ENCODE data around the gene KRT9. TPM values are rescaled to one million over a fixed set of nuclear protein-coding genes. Genes with fewer than 3 reads are reported as not detected.
"Not testable (repeated sequence)": the region's sequence is repeated elsewhere in the genome, so short reads cannot be mapped to it uniquely, and the experiment has no call there.

KRT9 gene
- total RNA-seq, 1 donor, result not detected

DNA sequence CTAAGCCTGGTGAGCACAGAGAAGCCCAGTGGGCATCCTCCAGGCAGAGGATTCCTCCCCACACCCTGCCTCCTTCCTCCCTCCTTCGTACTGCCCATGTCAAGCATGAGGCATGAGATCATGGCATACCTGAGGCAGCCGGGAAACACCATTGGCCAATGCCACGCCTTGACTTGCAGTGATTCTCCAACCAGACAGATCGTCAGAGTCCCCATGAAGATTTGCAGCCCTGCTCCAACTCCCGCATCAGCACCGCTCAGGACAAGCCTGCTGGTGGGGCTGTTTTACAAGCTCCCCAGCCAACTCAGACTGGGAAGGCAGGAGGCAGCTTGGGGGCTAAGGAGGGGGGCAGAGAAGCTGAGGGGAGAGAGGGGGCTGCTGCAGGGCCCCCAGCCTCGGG is 43.6 kb upstream of the KRT9 start:
- TF ChIP-seq, protein P1, sequence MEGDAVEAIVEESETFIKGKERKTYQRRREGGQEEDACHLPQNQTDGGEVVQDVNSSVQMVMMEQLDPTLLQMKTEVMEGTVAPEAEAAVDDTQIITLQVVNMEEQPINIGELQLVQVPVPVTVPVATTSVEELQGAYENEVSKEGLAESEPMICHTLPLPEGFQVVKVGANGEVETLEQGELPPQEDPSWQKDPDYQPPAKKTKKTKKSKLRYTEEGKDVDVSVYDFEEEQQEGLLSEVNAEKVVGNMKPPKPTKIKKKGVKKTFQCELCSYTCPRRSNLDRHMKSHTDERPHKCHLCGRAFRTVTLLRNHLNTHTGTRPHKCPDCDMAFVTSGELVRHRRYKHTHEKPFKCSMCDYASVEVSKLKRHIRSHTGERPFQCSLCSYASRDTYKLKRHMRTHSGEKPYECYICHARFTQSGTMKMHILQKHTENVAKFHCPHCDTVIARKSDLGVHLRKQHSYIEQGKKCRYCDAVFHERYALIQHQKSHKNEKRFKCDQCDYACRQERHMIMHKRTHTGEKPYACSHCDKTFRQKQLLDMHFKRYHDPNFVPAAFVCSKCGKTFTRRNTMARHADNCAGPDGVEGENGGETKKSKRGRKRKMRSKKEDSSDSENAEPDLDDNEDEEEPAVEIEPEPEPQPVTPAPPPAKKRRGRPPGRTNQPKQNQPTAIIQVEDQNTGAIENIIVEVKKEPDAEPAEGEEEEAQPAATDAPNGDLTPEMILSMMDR (IDR thresholded peaks at IDR 0.05; ENCODE audit: extremely low read depth, low read depth, low read length), result no peak
- DNase-seq (ENCODE audit: insufficient read length, low spot score, missing footprints), result no peak
- no peak overlapping the region for H3K4me3 ChIP-seq (ENCODE audit: insufficient read depth, low read length)
- no peaks in the 10 kb centered on the region for H3K36me3 ChIP-seq (ENCODE audit: insufficient read depth, low read length)
- no peak overlapping the region for H3K4me2 ChIP-seq (ENCODE audit: insufficient read depth, low read length)
- H3K79me2 ChIP-seq (ENCODE audit: insufficient read depth, low read length), result no peaks in the 10 kb centered on the region
- no peaks in the 10 kb centered on the region for H3K9me3 ChIP-seq (ENCODE audit: low read depth, low read length)
- H3K4me1 ChIP-seq (ENCODE audit: insufficient read depth, low read length), result peaks cover 8% of the 10 kb centered on the region
- H2AFZ ChIP-seq (ENCODE audit: low read length), result no peak overlapping the region
- H4K20me1 ChIP-seq (ENCODE audit: insufficient read depth, low read length), result no peaks in the 10 kb centered on the region
- H3K27ac ChIP-seq (ENCODE audit: low read depth, low read length), result no peak overlapping the region
- H3K27me3 ChIP-seq (ENCODE audit: insufficient read depth, low read length), result peaks cover 6% of the 10 kb centered on the region

DNA sequence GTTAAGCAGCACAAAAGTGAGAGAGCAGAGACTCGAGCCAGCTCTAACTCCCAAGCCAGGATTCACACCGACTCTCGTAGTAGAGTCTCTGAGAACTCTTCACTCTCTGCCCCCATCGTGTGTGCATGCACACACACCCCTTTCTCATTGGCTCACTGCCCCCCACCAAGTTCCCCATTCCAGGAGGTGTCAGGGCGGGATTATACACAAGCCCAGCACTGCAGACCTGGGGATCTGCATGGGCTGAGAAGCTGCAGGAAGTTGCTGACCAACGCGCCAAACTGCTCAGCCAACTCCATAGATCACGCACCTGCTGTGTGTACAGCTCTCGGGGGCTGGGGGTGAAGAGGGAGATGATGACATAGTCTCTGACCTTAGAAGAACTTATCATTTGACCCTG is 42.9 kb upstream of the KRT9 start:
- H3K4me1 ChIP-seq (ENCODE audit: insufficient read depth, low read length); H2AFZ ChIP-seq (ENCODE audit: low read length); H3K36me3 ChIP-seq (ENCODE audit: insufficient read depth, low read length); H3K79me2 ChIP-seq (ENCODE audit: insufficient read depth, low read length); H3K27me3 ChIP-seq (ENCODE audit: insufficient read depth, low read length); DNase-seq (ENCODE audit: insufficient read length, low spot score, missing footprints); H3K9me3 ChIP-seq (ENCODE audit: low read depth, low read length); H4K20me1 ChIP-seq (ENCODE audit: insufficient read depth, low read length); H3K4me3 ChIP-seq (ENCODE audit: insufficient read depth, low read length); H3K27ac ChIP-seq (ENCODE audit: low read depth, low read length); H3K4me2 ChIP-seq (ENCODE audit: insufficient read depth, low read length): not testable (repeated sequence)

DNA sequence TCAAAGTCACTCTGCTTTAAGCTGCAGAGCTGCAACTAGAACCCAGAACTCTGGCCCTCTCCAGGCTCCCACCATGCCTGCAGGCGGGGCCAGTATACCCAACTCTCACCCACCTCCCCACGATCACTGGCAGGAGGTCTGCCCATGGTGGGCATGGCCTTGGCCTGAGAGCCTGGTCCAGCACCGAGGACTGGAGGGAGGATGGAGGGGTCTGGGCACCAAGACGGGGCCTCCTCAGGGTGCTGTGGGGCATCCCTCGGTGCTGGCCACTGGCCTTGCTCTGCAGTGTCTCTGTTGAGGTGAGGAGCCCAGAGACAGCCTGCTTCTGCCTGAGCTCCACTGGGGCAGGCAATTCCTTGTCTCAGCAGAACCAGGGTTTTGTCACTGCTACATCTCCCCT is 42.2 kb upstream of the KRT9 start:
- H4K20me1 ChIP-seq (ENCODE audit: insufficient read depth, low read length), result no peaks in the 10 kb centered on the region
- no peak for DNase-seq (ENCODE audit: insufficient read length, low spot score, missing footprints)
- peaks cover 8% of the 10 kb centered on the region for H3K4me1 ChIP-seq (ENCODE audit: insufficient read depth, low read length)
- no peaks in the 10 kb centered on the region for H3K9me3 ChIP-seq (ENCODE audit: low read depth, low read length)
- no peak overlapping the region for H3K4me3 ChIP-seq (ENCODE audit: insufficient read depth, low read length)
- H3K27me3 ChIP-seq (ENCODE audit: insufficient read depth, low read length), result peaks cover 6% of the 10 kb centered on the region
- no peaks in the 10 kb centered on the region for H3K79me2 ChIP-seq (ENCODE audit: insufficient read depth, low read length)
- H3K4me2 ChIP-seq (ENCODE audit: insufficient read depth, low read length), result no peak overlapping the region
- H3K36me3 ChIP-seq (ENCODE audit: insufficient read depth, low read length), result no peaks in the 10 kb centered on the region
- H3K27ac ChIP-seq (ENCODE audit: low read depth, low read length), result no peak overlapping the region
- no peak overlapping the region for H2AFZ ChIP-seq (ENCODE audit: low read length)
- TF ChIP-seq, protein P1 (IDR thresholded peaks at IDR 0.05; ENCODE audit: extremely low read depth, low read depth, low read length), result no peak

DNA sequence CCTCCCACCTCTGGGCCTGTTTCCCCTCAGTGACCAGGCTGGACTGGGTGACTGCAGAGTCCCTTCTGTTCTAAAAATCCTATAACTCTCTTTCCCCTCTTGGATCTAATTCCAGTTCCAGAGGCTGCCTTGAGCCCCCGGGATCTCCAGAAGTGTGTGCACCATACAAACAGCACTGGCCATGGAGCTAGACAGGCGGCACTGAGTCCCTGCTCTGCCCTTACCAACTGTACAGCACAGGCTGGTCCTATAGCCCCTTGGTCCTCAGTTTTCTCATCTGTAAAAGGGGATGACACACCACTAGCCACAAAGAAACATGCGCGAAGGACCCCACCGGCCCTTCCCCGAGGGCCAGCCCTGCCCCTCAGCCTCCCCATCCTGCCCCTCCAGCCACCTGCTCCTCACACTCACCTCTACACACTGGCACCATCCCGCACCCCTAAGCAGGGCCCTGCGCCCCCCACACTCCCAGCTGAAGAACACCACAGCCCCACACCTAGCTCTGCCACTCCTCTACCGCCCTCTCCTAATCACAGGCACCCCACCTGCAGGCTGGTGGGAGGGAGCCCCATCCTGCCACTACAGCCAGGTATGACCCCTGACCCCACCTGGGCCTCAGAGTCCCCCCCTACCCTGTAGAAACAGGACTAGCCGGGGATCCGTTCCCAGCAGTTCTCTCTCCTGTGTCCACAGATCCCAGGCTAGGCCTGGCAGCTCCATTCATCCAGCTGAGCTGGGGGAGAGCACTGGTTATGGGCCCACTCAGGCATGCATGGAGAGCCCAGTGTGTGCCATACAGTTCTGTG is 41.6 kb upstream of the KRT9 start:
- Histone ChIP-seq H4K20me1 (ENCODE audit: insufficient read depth, low read length) (no peaks in the 10 kb centered on the region), H3K4me2 (ENCODE audit: insufficient read depth, low read length) (no peak overlapping the region), H3K36me3 (ENCODE audit: insufficient read depth, low read length) (no peaks in the 10 kb centered on the region), H3K79me2 (ENCODE audit: insufficient read depth, low read length) (no peaks in the 10 kb centered on the region), H3K4me1 (ENCODE audit: insufficient read depth, low read length) (peaks cover 8% of the 10 kb centered on the region), H3K9me3 (ENCODE audit: low read depth, low read length) (no peaks in the 10 kb centered on the region), H3K4me3 (ENCODE audit: insufficient read depth, low read length) (no peak overlapping the region), H3K27me3 (ENCODE audit: insufficient read depth, low read length) (peaks cover 6% of the 10 kb centered on the region), H3K27ac (ENCODE audit: low read depth, low read length) (no peak overlapping the region), H2AFZ (ENCODE audit: low read length) (no peak overlapping the region)
- no peak for DNase-seq (ENCODE audit: insufficient read length, low spot score, missing footprints)
- TF ChIP-seq, protein P1 (IDR thresholded peaks at IDR 0.05; ENCODE audit: extremely low read depth, low read depth, low read length), result no peak

DNA sequence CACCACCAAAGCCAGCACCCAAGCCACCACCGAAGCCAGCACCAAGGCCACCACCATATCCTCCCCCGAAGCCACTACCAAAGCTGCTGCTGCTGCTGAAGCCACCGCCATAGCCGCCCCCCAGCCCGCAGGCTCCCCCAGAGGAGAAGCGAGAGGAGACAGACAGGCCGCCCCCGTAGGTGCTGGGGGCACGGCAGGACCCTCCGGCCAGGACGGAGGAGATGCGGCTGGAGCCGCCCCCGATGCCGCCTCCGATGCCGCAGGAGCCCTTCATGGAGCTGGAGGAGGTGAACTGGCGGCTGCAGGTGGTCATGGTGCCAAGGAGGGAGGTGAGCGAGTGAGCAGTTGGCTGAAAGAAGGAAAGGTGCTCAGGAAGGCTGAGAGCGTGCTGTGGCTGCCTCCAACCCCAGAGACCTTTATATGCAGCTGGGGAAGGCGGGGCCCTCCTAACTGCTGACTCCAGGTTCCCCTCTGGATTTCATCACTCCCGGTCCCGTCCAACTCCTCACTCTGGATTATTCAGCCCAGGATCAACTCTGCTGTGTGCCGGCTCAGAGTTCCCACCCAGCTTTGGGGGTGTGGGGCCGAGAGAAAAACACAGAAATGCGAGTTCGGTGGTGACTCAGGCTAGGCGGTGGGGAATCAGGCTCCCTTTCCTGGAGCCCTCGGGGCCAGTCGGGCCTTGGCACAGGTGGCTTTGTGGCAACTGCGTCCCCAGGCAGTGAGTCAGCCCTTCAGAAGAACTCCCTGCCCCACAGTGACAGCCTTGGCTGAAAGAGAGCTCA is 40.7 kb upstream of the KRT9 start, which contains the start of gene KRT16:
Gene KRT16 (minus strand): TSS at position 392 of the 785 bp plus-strand sequence. CDS start 79 bp downstream, at position 313.
- H3K27me3 ChIP-seq (ENCODE audit: insufficient read depth, low read length), result not testable (repeated sequence)

More for the DNA sequence above, 40.7 kb upstream of the KRT9 start, which contains the start of gene KRT16:
- H3K79me2 ChIP-seq (ENCODE audit: insufficient read depth, low read length); H3K27ac ChIP-seq (ENCODE audit: low read depth, low read length); H4K20me1 ChIP-seq (ENCODE audit: insufficient read depth, low read length); H3K4me1 ChIP-seq (ENCODE audit: insufficient read depth, low read length); H3K36me3 ChIP-seq (ENCODE audit: insufficient read depth, low read length); H3K4me3 ChIP-seq (ENCODE audit: insufficient read depth, low read length); H3K4me2 ChIP-seq (ENCODE audit: insufficient read depth, low read length); H2AFZ ChIP-seq (ENCODE audit: low read length); H3K9me3 ChIP-seq (ENCODE audit: low read depth, low read length): not testable (repeated sequence)
- peak; percentile 94 for DNase-seq (ENCODE audit: insufficient read length, low spot score, missing footprints)
